Stimulated activated CD8-positive, alpha-beta memory T cell treated with anti-CD3 and anti-CD28 coated beads, Interleukin-4, amount 100 ng/mL, for 48 hours (primary cell): ENCODE measurements around the gene C5orf58.

ENCODE experiments used
- DNase-seq: peaks from one replicate; pipeline ENCODE4 v3.0.0-alpha.2; 2020

C5orf58 gene

DNA sequence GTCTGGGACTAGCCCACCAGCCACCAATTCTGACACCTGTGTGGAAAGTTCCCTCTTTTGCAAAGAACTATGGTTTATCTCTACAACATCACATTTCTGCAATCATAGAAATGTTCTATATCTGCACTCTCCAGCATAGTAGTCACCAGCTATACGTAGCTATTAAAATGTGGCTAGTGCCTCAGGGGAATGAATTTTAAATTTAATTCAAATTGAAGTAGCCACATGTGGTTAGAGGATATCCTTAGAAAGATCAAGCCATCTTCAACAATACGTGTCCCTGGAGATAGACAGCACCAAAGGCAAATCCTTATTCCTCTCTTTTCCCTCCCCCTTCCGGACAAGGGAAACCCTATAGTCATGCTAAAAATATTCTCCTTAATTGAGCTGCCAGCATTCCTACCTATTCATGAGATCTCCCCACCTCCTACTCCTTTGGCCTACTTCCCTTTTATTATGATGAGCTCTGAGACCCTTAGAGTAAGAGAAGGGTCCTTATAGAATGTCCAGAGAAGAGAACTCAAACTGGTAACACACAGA lies 53.7 kb downstream of the C5orf58 start:
- no peak for DNase-seq

DNA sequence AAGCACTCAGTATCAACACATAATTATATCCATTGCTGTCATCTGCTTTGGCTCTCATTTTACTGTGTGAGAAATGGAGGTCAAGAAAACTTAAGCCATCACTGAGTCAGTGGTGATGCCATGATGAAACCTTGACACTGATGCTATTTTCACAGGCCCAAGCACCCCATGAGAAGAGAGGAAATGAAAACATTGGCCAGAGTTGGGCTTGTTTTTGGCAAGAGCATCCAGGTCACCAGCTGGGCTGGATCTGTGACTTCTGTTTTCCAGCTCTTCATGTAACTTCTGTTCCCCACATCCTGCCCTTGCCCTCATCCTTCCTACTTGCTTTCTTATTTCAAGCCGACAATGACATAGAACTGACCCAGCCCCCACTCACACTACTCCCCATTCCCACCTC lies 54.7 kb downstream of the C5orf58 start:
- DNase-seq, result no peak

DNA sequence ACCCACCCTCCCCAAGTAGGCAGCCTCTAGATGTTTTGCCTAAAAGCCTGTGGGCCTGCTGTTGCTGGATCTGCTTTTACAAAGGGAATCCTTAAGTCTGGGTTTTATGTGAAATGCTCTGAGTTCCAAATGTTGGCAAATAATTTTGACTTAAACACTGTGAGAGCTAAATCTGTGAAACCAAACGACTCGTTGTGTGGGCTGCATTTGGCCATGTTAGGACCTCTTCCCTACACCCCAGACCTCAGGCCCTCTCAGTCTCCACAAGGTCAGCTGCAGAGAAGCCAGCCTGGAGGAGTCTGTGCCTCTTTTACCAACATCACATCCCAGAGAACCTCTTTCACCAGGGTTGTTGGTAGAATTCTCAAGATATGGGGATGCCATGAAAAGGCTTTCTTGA lies 55.4 kb downstream of the C5orf58 start:
- no peak for DNase-seq

DNA sequence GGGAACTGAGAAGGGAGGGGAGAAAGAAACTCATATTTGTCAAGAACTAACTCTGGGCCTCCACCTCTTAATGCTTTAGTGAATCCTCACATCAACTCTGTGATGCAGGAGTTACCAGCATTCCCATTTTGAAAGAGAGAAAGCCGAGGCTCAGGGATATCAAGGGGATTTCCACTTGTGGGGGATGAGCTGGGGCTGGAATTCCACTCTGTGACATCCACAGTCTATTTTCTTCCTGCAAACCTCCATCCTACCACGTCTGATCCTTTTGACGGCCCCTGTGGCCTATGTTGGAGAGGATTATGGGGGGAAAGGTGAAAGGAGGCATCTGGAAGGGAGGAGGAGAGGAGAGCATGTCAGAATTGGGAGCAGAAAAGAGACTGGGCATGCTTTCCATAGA lies 55.8 kb downstream of the C5orf58 start:
- no peak for DNase-seq

DNA sequence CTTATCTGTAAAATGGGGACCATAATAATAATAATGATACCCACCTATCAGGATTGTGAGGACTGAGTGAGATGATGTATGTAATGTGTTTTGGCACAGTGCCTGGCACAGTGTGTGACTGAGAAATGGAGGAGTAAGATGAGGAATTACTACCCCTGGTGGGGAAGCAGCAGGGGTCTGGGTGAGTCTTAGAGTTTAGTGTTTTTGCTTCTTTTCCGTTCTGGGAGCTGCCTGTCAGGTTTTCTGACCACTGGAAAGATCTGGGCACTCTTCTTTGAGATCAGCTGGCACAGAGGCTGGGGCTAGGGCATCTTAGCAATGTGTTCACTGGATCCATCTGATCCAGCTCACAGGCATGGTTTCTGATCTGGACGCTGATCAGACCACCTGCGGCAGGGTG lies 56.3 kb downstream of the C5orf58 start:
- DNase-seq, result no peak

DNA sequence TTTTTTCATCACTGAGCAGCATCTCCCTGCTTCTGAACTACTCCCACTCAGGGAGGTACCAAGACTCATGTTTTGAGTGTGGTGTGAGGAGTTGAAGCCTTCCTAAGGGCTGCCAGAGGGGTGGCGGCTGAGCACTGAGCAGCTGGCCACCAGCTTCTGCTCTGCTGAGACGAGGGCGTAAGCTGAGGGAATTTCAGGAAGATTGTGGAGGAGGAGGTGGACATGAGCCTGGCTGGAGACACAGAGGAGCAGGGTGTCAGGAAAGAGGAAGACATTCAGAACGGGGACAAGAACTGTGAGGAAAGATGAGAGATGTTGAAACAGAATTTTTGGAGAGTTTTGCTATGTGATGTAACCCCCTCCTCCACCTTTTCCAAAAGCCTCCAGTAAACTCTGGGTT lies 57.0 kb downstream of the C5orf58 start:
- DNase-seq, result no peak

DNA sequence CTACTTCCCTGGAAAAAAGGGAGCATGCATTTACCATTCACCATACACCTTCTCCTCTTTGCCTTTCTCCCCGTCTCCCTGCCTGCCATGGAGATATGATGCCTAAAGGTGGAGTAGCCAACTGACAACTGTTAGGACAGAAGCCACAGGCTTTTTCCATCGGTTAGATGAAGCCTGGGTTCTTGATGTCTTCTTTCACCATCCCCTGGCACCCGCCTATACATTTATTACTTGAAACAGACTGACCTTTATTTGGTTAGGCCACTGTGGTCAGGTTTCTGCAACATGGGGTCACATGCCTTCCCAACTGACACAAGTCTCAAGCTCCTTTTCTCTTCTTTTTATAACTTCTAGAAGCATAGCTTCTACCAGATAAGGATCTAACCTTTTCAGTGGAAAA lies 57.7 kb downstream of the C5orf58 start:
- DNase-seq, result no peak

DNA sequence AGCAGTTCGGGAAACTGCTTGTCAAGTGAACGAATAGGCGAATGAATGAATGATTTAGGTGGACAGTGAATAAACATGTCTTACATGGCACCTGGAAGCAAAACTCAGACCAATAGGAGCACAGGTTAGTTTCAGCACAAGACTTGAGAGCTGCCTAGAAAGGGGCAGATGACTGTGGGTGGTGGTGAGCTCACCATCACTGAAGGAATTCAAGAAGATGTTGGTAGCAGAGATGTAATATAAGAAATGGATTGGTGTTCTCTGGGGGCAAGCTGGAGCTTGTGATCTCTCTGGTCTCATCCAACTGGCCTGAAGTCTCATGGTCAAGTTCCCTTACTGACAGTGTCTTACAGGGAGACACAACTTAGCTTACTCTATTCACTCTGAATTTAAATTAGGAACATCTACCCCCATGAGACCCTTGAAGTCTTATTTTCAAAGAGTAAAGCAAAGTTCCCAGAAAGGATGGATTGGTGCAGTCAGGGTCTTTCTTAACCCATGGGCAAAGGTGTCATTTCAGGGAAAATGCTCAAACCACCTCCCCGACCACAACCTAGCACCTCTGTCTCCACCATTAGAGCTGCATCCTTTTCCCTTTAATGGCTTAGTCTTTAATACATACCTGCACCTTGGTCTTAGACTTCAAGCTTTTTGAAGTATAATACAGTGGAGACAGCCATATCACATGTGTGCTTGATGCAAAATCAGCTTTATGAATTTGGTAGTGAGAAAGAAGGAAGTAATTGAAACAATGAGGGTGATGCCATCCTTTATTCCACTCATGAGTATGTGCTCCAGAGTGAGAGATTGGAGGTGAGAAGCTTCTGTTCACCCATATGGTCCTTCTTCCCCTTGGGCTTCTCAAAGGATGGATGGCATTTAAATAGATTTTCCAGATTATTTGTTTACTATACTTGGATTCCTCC lies 59.7 kb downstream of the C5orf58 start:
- no peak for DNase-seq

DNA sequence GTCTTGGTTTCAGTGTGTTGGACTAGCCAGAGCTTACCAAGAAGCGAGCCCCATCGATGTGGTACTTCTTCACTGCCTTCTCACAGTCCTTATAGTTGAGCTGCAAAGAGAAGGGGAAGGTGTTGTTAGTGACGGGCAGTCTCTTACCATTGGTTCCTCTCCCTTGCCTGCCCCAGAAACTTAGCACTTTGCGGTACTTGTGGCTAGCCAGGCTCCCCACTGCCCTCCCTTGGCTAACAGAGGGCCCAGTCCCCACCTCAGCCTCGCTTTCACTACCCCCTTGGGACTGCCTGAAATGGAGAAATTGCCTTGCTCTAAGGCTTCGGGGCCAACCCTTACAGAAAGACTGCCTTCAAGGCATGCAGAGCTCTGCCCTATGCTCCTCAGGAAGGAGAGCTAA lies 60.5 kb downstream of the C5orf58 start:
- DNase-seq, result peak; percentile 83

DNA sequence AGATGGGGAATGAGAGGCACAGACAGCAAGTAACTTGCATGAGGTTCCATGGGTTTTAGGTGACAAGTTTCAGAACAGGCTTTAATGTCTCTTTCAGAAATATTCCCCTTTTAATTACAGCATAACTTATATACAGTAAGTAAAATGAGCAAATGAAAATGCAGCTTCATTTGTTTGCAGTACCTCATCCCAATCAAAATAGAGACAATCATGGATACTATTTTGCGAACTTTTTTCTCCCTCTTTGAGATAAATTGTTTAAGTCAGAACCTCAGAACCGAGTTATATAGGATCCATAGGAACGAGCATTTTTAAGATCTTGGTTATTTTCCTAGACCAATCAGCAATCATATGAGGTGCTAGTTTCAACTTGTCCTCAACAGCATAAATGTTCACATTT lies 61.3 kb downstream of the C5orf58 start:
- DNase-seq, result no peak

DNA sequence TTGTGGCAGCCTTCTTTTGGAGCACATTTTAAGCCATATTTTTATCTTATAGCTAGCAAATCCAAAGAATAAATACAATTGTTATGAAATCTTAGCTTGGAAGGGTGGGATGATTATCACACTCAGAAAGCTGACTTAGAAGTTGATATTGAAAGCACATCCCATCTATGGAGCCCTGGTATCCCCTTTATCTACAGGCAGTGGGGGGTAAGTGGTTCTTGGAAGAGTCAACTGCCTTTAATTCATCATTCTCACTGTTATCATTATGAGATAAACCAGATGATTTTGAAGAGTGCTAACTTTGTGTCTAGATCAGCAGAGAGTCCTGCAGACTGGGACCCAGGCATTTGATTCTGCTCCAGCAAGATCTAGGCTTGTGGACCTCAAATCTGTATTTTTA lies 61.8 kb downstream of the C5orf58 start:
- DNase-seq, result no peak
